Stimulated activated CD8-positive, alpha-beta memory T cell treated with anti-CD3 and anti-CD28 coated beads, Interleukin-7, amount 100 ng/mL, for 4 hours (primary cell): ENCODE measurements around the gene C1orf94.

ENCODE experiments used
- DNase-seq, 2 donors: peaks; one replicate each; pipeline ENCODE4 v3.0.0-alpha.2; 2020; ENCODE audit warnings: low read depth in 2 of 2

The C1orf94 gene

DNA sequence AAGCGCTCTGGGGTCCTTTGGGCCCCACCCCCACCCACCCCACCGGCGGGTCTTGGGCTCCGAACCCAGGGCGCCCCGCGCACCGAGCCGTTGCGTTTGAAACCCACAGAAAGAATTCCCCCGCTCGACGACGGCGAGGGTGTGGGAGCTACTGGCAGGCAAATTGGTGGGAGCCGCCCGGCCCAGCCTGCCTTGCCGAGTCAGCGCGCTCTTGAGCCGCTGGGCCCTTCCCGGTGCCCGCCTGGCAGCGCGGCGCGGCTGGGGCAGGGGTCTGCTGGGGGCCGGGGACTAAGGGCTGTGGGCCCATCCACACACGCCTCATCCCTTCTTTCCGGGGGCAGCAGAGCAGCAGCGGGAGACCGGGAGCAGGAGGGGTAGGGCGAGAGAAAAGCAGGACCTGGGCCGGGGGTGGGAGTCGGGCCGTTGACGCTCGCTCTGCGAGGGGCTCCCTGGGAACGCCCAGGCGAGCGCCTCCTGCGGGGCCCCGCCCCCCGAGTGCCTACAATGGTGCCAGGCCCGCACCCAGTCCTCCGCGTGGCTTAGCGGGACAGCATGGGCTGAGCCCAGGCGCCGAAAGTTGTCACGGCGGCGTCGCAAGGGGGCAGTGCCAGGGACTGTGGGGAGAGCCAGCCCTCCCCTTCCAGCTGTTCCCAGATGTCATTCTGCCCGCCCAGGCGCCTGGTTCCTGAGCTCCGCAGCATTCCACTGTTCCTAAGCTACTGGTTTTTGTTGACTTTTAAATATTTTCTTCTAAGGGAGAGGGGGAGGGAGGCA is at the start of gene C1orf94:
Gene C1orf94 (plus strand): TSS at position 78 of the 774 bp plus-strand sequence. CDS start 883 bp downstream, outside the sequence.
- no peak for DNase-seq

GRCh38 chr1:34127006-34128000 is 49.4 kb upstream of the C1orf94 start:
- no peak for DNase-seq

DNA sequence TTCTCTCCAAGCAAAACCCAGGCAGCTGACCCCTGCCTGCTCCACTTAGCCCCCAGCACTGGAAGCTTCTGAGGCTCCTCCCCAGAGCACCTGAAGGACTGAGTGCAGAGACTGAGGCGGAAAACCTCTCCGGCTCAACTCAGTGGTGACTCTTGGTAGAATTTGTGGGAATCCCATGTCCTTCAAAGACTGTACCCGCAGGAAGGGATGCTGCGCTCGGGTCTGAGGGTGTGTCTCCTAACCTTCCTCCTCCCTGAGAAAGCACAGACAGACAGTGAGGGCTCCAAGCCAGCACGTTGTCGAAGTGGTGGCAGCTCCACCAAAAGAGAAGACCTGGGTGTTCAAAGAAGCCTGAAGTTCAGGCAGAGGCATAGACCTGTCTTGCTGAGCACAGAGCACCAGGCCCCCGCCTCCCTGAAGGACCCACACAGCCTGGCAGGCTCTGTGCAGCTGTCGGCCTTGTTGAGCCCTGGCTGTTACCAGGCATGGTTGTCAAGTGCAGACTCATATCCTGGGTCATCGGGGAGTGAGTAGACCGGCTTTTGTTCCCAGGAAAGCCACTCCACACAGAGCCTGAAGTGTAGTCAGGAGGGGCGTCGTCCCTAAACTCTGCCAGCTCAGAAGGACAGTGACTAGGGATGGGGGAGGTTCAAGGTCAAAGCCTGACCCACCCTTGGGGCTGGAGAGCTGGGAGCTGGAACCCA is 48.4 kb upstream of the C1orf94 start:
- DNase-seq: no peak

GRCh38 chr1:34129630-34130029 is 47.1 kb upstream of the C1orf94 start:
- DNase-seq: no peak

DNA sequence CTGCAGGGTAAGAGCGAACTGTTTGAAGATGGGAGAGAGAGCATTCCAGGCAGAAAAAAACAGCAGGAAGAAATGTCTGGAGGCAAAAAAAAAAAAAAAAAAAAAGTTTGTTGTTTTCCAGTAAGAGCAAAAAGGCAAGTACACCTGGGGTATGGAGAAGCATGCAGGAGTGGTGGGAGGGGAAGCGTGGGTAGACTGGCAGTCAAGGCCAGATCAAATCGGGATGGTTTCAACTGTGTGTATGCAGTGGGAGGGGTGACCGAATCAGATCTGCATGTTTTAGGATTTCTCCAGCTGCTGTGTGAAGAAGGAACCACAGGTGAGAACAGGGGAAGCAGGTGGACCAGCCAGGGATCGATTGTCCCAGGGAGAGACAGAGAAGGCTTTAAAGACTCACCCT is 46.4 kb upstream of the C1orf94 start:
- no peak for DNase-seq

GRCh38 chr1:34131396-34132160 is 45.1 kb upstream of the C1orf94 start:
- DNase-seq: no peak

DNA sequence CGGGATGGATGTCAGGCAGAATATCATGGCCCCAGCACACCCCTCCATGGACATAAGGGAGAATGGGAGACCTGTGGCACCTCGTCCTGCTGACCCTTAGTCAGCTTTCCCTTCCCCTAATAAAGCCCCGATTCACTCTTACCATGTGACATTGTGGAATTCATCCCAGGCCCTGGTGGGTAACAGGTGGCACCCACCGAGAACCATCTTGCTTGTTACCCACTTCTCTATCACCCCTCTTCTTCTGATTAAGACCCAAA is 44.6 kb upstream of the C1orf94 start:
- DNase-seq: no peak

GRCh38 chr1:34137411-34137810 is 39.3 kb upstream of the C1orf94 start:
- DNase-seq: no peak

DNA sequence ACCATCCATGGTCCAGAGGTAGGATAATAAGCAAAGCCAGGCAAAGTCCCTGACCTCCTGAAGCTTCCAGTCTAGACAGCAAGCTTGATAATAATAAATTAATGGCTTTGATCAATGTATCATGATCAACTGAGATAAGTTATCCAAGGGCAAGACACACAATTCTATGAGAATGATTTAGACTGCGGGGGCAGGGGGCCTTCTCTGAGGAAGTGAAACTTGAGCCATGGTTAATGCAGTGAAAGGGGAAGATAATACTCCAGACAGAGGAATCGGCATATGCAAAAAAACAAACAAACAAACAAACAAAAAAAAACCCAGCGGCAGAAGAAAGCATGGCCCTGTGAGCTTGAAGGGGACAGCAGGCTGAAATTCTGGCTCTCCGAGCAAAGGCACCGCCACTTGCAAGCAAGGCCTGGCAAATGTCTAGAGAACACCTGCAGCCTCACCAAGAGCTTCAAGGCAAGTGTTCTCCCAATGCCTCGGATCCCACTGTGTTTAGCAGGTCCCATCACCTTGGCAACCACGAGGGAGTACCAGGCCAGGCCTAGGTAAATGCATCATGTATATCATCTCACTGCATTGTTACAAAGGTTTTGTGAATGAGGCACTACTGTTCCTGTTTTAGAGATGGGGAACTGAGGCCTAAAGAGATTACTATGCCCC is 36.6 kb upstream of the C1orf94 start:
- no peak for DNase-seq

DNA sequence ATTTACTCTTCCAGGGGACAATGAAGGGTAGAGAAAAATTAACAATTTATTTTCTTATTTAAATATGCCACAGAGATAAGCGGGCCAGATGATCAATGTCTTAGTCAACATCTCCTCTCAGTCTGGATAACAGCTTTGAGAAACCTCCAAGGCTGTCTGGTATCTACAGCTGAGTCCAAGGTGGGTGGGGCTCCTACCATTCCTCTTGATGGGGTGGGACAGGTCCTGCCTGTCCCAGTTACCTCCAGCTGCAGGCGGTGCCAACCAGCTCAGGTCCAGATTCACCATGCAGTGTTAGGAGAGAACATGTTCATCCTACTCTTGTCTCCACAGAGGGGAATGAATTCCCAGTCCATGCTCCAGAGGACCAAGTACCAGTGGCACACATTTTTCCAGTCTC is 32.7 kb upstream of the C1orf94 start:
- DNase-seq: no peak

GRCh38 chr1:34144766-34145165 is 31.9 kb upstream of the C1orf94 start:
- DNase-seq: no peak

- DNase-seq: no peak
These were observed 29.4 kb upstream of the C1orf94 start for GRCh38 chr1:34147301-34147700.

- no peak for DNase-seq
These were observed 27.2 kb upstream of the C1orf94 start for GRCh38 chr1:34149501-34149900.

- no peak for DNase-seq
These were observed 23.5 kb upstream of the C1orf94 start for GRCh38 chr1:34153246-34153645.

GRCh38 chr1:34155860-34156259 is 20.8 kb upstream of the C1orf94 start:
- no peak for DNase-seq

DNA sequence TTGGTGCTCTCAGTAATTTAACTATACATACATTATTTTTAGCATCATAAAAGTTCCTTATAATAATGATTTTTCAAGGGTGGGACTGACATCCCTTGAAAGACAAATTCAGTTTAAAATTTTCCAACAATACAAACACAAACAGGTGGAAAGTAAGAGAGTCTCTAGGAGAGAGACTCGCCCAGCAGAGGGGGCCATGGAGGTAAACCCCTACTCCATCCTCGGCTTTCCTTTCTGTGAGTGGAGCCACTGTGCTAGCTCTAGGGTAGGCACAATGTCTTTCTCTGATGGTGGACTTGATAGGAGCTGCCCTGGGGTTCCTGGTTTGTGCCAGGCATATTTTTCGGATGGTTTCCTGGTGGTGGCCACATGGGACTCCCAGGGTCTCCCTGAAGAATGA is 20.0 kb upstream of the C1orf94 start:
- DNase-seq: no peak

DNA sequence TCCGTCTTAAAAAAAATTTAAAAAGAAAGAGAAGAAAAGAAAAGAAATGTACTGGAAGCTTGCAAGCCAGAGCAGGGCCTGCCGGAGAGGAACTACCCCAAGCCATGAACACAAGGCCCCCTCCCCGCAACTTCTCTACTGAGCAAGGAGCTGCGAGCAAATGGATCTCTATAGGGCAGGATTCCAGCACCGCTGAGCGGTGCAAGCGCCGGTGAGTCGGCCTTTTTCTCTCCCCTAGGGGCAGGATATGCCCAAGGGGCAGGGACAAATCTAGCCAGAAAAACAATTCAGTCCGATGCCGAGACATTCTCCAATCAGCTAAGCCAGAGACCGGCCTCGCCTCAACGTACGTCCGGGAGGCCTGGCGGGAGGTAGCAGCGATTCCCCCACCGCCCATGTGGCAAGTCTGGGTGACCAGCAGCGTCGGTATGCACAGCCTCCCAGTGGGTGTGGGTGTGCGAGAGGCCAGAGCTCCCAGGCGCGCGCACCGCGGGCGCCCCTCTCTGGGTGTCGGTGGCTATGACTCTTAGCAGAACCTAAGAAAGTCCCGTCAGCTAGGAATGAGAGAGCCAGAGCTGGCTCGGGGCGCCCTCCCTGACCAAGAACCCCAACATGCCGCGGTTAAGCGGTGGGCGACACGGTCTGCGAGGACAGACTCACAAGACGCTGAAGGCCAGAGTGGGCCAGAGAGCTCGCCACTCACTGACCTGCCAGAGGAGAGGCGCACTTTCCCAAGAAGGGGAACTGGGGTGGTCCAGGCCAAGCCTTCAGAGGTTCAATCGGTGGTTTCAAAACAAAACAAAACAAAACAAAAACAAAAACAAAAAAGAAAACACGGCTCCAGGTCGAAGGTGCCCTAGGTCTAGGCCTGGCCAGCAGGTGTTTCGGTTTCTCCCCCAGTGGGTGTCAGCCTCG is 13.6 kb upstream of the C1orf94 start:
- DNase-seq: no peak

DNA sequence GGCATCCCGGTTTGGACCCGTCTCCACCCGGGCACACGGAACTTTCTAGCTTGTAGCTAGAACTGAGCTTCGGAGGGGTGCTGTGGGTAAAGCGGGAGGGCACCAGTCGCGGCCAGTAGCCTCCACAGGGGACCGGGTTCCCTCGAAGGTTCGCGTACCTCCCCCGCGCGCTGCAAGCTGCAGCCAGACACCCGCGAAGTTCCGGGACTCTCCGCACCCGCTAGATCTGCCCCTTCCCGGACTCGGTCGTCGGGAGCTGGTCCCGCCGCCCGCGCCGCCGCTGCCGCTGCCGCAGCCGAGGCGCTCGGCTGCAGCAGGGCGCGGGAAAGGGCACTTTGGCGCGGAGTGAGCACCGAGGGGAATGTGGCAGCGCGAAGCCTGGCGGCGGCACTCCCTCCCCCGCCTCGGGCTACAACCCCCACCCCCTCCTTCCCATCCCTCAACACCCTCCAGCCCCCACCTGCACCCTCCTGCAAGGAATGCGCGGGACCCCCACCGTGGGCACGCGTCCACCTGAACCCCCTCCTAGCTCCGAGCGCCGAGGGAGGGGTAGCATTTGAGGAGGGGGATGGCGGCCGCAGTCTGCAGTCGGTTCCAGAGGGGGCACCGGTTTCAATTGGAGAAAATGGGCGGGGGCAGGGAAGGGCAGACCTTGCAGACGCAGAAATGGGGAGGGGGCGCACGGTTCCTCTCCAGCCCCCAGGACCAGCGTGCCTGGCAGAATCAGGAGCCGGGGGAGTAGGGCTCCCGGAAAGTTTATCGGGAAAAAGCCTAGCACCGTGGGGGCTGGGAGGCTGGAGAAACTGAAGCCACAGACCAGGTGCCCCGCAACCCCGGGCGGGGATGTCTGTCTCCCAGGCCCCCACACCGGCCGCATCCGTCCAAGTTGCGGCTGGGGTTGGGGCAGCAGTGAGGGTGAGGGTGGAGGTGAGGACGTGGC is 12.6 kb upstream of the C1orf94 start:
- no peak for DNase-seq
